GM18951 (cell line): ENCODE data around the gene PREX1.

Experiments used
- POLR2A ChIP-seq: IDR thresholded peaks from 4 replicates; pipeline ENCODE4 v1.6.1; 2011; ENCODE audit warnings: mild to moderate bottlenecking; ENCODE audit not compliant: insufficient read length, insufficient read depth; ENCODE audit errors: extremely low read depth
- in situ Hi-C: fragments of 300-500 bp; cut with MboI; formaldehyde crosslinking; loops from one replicate; pipeline ENCODE4 v1.12.0; 2022; ENCODE audit warnings: low sequenced_read_pairs, mixed read lengths, inconsistent platforms; ENCODE audit not compliant: unreplicated experiment

PREX1 gene

GRCh38 chr20:48614593-48615274, 213.1 kb downstream of the PREX1 start:
- TF ChIP-seq POLR2A = no peak
- in situ Hi-C loops = loop anchor here (25.0 kb wide), 1 partner anchor 927 kb away; no protein-coding TSS in a partner anchor

DNA sequence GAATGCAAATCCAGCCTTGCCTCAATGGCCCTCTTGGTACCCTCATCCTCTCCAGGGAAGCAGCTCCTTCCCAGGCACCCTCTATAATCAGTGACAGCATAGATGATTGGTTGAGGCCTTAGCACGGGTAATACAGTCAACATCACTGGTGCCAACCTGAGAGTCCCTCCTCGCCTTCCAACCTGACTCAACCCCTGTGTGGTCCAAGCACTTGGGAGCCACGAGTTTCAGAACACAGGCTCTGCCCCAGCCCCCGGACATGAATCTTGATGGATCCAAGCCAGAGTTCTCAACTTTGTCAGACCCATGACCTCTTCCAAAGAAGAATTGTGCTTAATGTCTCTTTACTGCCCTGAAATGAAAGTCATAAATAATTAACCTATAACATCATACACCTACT, 213.9 kb downstream of the PREX1 start:
- in situ Hi-C loops = loop anchor here (25.0 kb wide), 1 partner anchor 927 kb away; no protein-coding TSS in a partner anchor
- TF ChIP-seq POLR2A = no peak

DNA sequence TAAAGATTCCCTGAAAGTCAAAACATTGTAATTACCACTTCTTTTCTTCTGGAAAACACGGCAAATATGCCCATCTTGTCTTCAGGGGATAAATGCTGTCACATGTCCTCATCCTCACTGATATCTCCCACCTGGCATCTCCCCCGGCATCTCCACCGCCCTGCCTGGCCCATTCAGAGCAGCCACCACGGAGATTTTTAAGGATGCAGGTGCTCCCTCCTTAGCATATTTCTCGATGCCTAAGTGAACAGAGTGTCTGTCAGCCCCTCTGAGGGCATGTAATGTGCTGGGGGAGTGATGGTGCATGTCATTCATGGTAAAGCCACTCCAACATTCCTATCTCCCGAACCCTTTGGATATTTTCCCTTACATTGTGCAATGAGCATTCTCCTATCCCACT, 215.5 kb downstream of the PREX1 start:
- in situ Hi-C loops = loop anchor here (25.0 kb wide), 1 partner anchor 925 kb away; no protein-coding TSS in a partner anchor

GRCh38 chr20:48610996-48611395, 216.8 kb downstream of the PREX1 start:
- no peak for TF ChIP-seq POLR2A
- in situ Hi-C loops = loop anchor here (25.0 kb wide), 1 partner anchor 924 kb away; no protein-coding TSS in a partner anchor

More for the DNA sequence above, 215.5 kb downstream of the PREX1 start:
- no peak for TF ChIP-seq POLR2A

DNA sequence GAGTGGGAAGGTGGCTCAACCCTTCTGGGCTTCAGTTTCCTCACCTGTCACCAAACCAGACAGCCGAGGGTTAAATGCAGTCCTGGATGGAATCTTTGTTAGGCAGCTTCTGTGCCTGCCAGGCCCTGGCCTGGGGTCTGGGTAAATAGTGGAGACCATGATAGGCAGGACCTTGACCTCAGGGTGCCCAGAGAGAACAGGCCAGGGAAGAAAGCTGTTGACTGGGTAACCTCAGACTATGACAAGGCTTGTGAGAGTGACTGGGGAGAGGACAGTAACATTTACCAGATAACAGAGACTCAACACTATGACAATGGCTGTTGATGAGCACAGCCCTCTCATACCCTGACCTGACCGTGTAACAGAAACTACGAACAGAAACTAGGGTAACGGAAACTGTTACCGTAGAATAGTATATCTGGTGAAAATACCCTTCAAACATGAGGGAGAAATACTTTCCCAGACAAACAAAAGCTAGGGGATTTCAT, 218.3 kb downstream of the PREX1 start:
- in situ Hi-C loops = loop anchor here (25.0 kb wide), 1 partner anchor 922 kb away; no protein-coding TSS in a partner anchor

GRCh38 chr20:48608756-48609155, 219.0 kb downstream of the PREX1 start:
- TF ChIP-seq POLR2A = no peak
- in situ Hi-C loops = loop anchor here (25.0 kb wide), 1 partner anchor 921 kb away; no protein-coding TSS in a partner anchor

More for the DNA sequence above, 218.3 kb downstream of the PREX1 start:
- no peak for TF ChIP-seq POLR2A

GRCh38 chr20:48607544-48607865, 220.3 kb downstream of the PREX1 start:
- no peak for TF ChIP-seq POLR2A
- in situ Hi-C loops = loop anchor here (25.0 kb wide), 1 partner anchor 920 kb away; no protein-coding TSS in a partner anchor

DNA sequence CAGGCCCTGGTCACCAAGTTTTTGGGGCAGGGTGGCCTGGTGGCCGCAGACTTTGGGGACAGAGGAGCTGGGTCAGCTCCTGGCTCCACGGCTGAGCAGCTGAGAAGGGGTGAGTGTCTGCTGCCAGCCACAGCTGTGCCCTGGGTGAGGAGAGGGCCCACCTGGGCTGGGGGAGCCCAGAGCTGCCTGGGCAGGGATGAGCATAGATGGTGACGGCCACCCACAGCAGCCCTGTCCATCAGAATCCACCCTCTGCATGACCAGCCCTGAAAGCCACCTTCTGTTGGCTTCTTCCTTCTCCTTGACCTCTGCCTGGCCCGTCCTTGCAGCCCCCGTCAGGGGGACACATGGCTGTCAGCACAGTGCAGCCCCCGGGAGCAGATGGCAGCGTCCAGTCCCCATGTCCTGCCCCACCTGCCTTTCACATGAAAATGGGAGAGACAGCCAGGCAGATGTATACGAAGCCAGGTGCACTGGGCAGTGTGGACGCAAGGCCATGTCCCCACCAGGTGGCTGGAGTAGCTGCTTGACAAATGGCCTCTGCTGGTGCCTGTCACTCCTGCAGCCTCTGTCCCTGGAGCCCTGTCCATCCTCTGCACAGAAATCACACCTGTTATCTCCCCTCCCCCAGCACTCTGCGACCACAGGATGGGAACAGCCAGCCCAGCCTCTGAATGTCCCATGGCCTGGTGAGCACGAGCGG, 220.8 kb downstream of the PREX1 start:
- in situ Hi-C loops = loop anchor here (25.0 kb wide), 1 partner anchor 920 kb away; no protein-coding TSS in a partner anchor
- no peak for TF ChIP-seq POLR2A

- in situ Hi-C loops = loop anchor here (25.0 kb wide), 1 partner anchor 919 kb away; no protein-coding TSS in a partner anchor
- TF ChIP-seq POLR2A = no peak
Measured at GRCh38 chr20:48606172-48606840, 221.5 kb downstream of the PREX1 start.

- TF ChIP-seq POLR2A = no peak
- in situ Hi-C loops = loop anchor here (25.0 kb wide), 1 partner anchor 918 kb away; no protein-coding TSS in a partner anchor
Measured at GRCh38 chr20:48605364-48606171, 222.2 kb downstream of the PREX1 start.

- no peak for TF ChIP-seq POLR2A
- in situ Hi-C loops = loop anchor here (25.0 kb wide), 1 partner anchor 918 kb away; no protein-coding TSS in a partner anchor
Measured at GRCh38 chr20:48604936-48605335, 222.9 kb downstream of the PREX1 start.

GRCh38 chr20:48604426-48604825, 223.4 kb downstream of the PREX1 start:
- no peak for TF ChIP-seq POLR2A
- in situ Hi-C loops = loop anchor here (25.0 kb wide), 1 partner anchor 917 kb away; no protein-coding TSS in a partner anchor
